Ramos (cell line): ENCODE measurements around the gene AGPS.

Experiments used
- in situ Hi-C: fragments of 300-500 bp; cut with MboI; formaldehyde crosslinking; loops from one replicate; pipeline ENCODE4 v1.14.3; 2022; ENCODE audit warnings: low sequenced_read_pairs; ENCODE audit not compliant: unreplicated experiment

AGPS gene

DNA sequence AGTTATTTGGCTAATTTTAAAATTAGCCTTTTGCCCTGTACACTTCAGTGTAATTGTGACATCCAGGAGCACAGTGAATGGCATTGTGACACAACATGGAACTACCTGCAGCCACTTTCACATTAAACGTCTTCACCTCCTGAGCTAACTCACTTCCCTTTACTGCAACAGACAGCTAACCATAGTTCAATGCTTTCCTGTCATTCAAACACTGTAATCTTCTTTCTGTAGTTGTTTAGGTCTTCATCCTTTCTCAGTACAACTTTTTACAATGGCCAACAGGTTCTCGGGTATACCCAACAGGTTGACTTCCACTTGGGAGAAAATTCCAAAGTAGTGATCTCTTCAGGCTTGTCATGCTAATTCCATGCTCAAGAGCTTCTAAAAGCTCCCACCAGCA, 8.6 kb upstream of the AGPS start:
- in situ Hi-C loops: no loop called here

DNA sequence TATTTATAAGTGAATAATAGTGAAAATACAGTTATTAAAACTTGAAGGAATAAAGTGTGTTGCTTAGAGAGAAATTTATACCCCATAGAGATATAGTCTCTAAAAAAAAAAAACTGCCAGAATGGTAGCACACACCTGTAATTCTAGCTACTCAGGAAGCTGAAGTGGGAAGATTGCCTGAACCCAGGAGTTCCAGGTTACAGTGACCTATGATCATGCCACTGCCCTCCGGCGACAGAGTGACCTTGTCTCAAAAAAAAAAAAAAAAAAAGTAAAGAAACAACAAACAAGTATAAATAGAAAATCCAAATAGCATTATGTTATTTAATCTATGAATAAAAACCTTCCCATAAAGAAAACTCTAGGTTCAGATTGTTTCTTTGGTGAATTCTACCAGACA, 7.4 kb upstream of the AGPS start:
- in situ Hi-C loops: no loop called here

DNA sequence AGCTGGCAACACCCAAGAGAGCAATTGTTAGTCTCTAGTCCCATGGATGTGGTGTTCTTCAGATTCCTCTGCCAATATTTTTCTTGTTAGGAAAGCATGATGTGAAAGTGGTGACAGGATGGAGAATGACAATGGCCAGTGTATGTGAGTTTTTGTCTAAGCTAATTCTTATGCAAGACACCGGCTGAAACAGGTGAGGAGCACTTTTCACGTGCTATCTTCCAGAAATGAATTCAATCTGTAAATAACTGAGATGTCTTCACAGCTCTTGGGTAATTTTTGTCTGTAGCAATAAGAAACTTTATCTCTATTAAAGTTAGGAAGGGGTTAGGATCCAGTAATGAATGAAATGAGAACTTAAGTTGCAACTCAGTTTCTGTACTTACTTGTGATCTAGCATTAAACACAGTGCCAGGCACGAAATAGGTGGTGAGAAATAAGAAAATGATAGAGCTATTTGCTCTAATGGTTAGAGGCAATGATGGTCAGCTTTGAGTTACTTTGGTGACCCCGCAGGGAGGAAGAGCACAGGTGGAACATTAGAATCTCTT, 676 bp upstream of the AGPS start:
- in situ Hi-C loops: no loop called here

DNA sequence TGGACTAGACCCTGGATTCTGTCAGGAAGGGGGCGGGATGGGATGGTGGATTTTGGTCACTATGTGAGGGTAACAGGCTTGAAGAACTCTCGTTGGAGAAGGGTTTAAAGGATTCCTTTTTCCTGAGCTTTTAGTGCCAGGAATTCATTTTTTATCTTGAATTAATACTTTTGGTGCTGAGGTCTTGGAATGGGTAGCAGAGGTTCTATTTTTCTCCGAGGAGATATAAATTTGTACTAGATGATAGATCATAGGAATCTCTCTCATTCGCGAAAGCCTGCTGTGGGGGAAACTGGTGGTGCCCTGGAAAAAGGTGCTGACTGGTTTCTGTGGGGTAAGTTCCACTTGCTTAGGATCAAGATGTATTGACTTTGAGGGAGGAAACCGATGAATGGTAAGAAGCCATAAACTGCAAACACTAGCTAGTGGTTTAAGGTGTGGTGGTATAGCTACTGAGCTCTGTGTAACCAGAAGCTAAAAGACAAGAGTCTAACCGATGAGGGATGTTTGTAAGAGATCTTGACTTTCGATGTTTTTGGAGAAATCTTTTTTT, 706 bp downstream of the AGPS start:
- in situ Hi-C loops: no loop called here

DNA sequence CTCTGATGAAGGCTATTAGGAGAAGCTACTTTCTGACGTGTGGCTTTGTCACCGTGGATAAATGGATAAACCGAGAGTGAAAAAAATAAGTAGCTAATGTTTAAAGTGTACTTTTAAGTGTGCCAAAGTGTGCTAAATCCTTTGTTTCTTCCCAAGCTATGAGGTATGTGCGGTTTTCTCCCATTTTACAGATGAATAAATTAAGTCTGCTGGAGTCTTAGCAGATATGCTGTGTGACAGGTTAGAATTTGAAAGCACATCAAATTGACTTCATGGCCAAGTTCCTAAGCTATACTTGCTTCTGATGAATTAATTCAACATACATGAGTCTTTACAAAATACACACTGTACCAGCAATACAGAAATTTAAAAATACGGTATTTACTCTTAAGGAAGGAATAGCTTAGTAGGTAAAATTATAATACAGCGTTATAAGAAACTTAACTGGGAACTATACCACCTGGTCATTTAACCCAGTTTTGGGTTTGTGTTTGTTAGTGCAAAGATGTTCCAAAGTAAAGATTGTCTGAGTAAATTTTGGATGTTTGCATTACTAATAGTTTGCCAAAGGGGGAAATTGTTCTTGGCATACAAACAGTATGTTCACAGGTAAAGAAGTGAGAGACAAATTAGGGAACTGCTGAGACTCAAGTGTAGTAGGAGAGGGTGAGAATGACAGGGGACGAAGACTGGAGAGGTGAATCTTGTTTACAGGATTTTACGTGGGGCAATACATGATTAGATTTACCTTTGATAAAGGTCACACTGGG, 1.4 kb downstream of the AGPS start:
- in situ Hi-C loops: no loop called here

DNA sequence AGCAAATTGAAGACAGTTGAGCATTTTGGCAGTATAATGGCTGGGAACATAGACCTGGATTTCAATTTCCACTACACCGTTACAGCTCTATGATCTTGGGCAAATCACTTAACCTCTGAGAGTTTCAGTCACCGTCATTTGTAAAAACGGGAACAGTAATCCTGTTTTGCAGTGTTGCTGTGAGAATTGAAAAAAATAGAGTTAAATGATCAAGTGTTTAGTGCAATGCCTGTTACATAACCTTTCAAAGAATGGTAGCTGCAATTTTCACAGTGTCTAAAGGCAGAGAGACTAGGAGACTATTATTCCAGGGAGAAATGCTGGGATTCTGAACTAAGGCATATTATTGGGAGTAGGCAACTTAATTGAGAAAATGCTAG, 2.0 kb downstream of the AGPS start:
- in situ Hi-C loops: no loop called here

DNA sequence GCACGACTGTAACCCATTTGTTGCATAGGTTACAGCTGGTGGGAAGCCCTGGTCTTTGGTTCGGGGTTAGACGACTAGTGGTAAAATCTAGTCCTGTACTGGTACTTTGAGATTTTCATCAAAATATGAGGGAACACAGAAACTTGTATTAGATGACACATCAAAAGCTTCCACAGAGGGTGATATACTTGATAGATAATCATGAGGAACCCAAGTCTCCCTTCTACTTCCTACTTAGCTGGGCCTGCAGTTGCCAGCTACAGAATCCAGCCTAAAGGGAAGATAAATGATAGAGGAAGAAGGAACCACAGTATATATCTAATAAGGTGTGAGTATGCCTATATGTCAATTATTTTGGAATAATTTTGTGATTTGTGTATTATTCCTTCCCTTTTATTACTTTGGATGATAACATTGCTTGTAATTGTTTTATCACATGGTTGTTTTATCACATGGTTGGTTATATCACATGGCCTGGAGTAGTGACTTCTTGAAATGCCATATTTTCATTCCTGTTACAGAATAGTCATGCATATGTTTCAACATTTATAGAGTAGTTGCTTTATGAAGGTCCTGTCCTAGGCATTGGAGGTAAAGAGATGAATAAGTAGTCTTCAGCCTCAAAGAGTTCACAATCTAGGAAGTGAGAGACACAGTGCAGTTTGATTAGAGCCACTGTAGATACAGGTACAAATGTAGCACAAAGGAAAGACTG, 2.9 kb downstream of the AGPS start:
- in situ Hi-C loops: no loop called here

DNA sequence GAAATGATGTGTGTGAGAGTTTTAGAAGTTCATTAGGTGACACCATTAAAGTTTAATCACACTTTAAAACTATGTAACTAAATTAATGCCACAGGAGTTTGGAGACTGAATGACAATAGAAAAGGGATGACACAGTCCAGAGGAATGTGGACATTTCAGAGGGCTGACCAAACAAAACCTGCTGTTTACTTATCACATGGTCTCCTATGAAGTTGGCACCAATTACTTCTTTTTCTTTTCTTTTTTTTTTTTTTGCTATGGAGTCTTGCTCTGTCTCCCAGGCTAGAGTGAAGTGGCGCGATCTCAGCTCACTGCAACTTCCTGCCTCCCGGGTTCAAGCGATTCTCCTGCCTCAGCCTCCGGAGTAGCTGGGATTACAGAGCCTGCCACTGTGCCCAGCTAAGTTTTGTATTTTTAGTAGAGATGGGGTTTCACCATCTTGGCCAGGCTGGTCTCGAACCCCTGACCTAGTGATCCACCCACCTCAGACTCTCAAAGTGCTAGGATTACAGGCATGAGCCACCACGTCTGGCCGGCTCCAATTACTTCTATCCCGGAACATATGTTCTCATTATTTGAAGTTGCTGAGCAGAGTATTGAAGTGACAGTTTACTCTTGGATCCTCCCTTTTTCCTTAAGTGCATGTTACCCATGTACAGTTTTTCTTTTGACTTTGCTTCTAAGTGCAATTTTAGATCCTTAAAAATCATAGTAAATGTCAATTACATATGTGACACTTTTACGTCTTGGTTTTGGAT, 4.3 kb downstream of the AGPS start:
- in situ Hi-C loops: no loop called here

DNA sequence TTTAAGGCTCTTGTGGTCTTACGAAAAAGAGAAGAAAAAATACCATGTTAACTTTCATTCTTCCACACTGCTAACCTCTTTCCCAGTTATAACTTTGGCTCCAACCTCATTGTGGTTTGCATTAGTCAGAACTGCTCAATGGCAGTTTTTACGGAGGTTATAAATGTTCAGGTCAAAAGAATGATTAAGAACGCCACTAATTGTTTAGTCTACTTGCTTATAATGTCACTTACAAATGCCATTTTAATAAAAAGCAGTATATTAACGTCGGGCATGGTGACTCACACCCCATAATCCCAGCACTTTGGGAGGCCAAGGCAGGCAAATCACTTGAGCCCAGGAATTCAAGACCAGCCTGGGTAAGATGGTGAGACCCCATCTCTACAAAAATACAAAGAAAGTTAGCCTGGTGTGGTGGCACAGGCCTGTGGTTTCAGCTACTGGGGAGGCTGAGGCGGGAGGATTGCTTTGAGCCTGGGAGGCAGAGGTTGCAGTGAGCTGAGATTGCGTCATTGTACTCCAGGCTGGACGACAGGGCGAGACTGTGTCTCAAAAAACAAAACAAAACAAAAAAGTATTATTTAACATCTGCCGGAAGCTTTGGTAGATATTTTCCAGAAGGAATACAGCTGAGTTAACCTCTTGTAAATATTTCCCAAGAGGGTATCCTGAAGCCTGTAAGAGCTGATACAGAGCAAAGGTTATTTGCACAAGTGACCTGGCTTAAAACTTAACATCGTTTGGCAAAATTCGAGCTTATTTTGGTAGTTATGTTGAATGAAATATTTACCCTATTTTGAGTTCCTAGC, 5.1 kb downstream of the AGPS start:
- in situ Hi-C loops: no loop called here

DNA sequence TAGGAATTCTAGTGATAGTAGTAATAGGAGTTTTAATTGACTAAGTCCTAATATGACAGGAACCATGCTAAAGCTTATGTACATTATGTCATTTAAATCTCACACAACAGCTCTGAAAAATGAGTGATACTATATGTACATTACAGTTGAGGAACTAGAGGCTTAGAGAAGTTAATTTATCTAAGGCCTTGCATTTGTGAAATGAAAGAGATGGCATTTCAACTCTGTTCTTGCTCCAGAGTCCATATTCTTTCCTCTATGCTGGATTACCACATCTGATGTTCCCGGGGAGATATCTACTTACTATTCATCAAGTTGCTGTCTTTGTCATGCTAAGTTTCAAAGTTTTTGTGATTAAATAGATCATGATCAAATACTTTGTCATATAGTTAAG, 5.7 kb downstream of the AGPS start:
- in situ Hi-C loops: no loop called here

DNA sequence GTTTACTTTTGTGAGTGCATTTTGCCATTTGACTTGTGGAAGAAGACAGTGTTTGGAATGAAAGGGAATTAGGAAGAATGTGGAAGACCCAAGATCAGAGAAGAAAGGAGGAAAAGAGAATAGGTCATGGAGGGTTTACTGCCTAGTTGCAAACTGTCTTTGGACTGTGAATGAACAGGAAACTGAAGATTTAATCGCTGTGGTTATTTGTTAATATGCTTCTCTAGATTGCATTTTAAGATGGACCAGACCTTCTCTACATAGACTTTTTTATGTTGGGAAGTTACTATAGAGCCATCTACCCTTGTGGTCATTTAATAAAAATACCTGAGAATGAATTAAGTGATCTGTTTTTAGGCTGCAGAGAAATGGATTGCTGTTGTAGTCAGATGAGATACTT, 6.2 kb downstream of the AGPS start:
- in situ Hi-C loops: no loop called here

DNA sequence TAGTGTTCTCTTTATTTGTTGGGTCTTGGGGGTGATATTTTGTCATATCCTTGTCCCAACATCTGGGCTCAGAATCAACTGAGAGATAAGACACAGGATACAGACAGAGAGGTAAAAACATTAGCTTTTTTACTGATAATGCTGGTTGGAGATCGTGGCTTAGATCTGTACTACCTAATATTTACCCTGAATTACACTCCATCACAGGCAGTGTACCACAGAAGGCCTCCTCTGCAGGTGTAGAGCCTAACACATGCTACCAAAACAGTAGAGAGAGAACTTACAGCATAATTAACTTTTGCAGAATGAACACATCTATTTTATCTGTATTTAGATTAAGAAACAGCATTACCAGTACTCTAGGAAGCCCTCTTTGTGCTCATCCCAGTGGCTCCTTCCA, 6.8 kb downstream of the AGPS start:
- in situ Hi-C loops: no loop called here

DNA sequence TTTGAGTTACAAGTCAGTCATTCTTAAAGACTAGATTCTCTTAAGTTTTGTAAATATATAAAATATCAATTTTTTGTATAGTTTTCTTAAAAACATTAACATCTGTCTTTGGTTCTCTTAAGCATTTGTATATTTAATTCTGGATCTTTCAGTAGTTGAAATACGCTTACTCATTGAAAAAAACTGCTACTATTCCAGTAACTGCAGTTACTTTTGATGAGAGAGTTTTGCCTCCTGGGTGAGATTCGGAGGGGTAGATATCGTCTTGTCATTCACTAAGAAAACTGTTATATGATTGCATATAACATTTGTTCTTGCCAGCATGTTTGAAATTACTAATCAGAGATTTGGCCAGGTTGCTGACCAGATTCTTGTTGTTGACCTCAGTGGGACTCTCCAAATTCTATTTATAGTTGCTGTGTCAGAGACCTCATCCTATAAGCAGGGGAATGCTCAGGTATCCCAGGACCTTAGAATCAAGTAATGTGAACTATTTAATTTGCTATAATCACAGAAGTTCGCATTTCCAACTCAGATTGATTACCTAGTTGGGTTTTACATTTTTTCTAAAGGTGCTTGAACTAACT, 7.9 kb downstream of the AGPS start:
- in situ Hi-C loops: no loop called here

DNA sequence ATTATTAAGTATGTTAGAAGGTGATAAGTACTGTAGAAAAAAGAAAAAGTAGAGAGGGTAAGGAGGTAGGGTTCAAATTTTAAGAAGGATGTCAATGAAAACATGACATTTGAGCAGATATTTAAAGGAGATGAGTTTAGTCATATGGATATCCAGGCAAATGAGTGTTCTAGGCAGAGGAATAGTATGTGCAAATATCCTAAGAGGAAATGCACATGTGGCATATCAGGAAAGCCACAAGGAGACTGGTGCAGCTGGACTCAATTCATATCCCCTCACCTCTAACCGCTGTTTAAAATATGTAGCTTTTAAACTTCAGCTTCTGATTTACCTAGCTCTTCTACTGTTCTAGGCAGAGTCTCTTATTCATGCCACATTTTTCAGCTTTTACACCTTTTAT, 9.5 kb downstream of the AGPS start:
- in situ Hi-C loops: no loop called here

DNA sequence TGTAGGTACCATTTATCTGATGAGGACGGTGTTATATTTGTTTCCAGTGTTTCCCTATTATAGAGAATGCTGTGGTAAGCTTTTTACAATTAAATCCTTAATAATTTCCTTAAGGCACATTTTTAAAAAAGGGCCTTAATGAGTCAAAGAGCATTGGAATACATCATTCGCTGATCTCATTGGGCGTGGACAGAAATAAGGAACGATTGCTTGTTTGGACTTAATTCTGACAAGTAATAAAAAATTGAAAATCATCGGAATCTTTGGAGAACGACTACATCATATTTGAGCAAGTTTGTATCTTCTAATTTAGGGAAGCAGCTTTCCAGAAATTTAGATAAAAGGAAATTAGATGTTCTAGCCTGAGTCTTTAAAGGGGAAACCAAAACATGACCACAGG, 11.3 kb downstream of the AGPS start:
- in situ Hi-C loops: no loop called here

DNA sequence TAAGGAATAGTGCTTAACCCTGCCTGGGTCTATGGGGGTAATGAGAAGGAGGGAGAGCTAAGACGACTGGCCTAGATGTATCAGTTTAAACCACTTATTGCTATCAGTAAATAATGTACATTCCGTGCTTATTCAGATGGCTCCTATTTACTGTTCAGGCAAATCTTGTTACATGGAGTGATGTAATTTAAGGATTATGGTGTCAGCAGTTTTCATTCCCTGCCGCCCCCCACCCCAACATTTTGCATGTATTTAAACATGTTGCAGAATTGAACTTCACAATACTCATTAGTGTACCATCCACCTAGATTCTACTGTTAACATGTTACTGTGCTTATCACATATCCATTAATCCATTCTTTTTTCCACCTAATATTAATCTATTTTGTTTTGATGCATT, 11.7 kb downstream of the AGPS start:
- in situ Hi-C loops: no loop called here

DNA sequence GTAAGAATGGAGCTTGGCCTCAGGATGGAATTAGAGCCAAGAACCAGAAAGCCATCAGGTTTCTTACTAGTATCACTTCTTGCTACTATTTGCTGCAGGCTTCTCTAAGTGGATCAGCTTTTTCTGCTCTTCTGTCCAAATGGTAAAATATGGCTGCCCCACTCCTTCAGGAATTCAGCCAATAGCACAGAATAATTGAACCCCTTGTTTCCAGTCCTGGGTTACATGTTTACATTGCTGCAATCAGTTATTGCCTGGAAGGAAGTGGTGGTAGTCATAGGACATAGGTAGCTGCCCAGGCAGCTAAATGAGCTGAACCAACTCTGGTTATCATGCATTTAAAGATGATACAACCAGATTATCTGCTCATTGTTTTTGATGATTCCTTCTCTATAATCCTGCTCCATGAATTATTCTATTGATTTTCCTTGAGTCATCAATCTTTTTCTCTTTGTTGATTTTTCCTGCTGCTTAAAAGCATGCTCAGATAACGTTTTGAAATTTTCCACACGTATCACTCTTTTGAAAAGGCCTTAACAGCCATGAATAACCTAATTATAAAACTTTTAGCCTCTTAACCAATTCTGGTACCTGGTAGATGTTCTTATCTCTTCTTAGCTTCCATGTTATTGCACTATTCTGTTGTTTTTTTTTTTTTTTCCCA, 12.6 kb downstream of the AGPS start:
- in situ Hi-C loops: no loop called here

DNA sequence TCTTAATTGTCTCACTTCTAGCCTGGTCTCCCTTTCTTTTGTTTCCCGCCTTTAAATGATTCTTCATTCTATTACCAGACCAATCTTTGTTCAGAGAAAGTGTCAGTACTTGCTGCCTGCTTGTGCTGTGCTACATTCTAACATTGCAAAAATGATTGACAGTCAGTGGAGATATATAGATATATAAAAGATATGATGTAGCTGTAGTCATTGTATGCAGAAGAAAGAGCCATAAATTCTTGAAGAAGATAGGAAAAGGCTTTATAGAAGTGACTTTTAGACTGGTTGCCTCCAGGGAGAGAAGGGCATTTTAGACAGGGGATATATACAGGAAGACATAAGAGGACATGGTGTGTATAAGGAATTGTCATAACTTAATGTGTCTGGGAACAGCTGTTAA, 13.6 kb downstream of the AGPS start:
- in situ Hi-C loops: no loop called here

DNA sequence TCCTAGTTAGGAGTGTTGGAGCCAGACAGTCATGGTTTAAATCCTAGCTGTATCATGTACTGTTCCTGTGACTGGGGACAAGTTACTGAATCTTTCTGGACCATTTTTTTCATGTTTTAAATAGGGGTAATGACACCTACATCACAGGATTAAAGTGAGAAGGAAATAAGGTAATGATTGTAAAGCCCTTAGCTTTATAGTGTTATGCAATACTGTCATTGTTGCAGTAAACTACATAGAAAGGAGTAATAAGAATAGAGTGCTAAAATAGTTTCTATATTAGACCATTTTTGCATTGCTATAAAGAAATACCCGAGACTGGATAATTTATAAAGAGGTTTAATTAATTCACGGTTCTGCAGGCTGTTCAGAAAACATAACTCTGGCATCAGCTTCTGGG, 14.5 kb downstream of the AGPS start:
- in situ Hi-C loops: no loop called here
